GM21737 (cell line): ENCODE data around the gene OGA.

Source experiments
- ATAC-seq: cut with Tn5 transposase; IDR thresholded peaks from one replicate; pipeline ENCODE4 v1.9.1; 2021; ENCODE audit warnings: mild to moderate bottlenecking, moderate library complexity; ENCODE audit not compliant: unreplicated experiment

The OGA gene

DNA sequence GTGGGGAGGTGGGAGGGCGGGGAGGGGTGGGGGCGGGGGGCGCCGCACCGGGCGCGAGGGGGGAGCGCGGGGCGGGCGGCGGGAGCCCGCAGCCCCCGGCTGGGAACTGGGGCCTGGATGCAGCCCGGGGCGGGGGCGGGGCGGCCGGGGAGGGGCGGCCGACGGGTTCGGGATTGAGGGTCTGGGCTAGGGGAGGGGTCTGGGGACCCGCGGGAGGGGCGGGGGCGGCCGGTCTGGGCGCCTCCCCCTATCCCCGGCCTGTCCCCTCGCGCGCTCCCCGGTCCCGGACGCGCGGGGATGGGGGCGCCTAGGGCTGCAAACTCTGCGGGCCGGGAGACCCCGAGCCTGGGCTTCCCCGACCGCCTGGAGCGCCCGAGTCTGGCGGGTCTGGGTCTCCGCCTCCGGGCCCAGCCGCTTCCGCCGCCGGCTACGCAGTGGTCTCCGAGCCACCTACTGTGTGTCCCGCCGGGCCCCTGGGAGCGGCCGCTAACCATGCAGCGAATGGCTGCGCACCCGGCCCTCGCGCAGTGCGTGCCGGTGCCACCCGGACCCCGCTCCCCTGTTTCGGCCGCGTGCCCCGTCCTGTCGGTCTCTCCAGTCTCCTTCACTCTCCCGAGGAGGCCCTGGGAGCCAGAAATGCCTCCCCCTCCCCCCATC, 42.0 kb downstream of the OGA start:
- ATAC-seq: no peak

DNA sequence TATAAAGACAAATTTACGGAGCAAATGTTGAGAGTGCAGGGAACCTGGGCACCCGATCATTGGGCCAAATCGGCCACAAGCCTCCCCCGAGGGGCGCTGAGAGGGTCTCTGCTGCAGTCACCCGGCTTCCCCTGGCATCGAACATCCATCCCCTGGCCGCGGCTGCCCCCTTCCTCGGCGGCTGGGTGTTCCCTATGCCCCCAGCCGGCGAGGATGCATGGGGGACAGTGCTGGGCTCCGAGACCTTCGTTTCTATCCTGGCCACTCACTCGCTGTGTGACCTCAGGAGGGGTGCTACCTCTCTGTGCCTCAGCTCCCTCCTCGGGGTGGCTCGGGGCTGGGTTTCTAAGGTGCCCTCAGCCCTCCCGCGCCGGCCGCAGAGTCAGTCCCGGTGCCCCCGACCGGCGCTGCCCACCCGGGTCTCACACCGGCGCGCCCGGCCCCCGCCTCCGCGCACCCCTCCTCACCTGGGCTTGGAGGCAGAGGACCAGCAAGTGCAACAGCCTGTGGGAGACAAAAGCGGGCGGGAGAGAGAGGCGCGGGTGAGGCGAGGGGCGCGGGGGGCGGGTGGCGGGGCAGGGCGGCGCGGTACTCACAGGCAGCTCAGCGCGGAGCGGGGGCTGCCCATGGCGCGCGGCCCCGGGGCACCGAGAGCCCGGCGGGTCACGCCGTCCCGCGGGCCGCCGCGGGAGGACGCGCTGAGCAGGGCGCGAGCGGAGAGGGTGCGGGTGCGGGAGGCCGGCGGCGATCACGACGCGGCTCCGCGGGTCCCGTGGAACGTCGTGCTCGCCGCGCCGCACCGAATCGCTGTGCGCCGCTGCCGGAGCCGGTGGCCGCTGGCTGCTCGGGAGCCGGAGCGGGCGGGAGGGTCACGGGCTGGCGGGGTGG, 42.7 kb downstream of the OGA start, which contains the start of gene FGF8:
Gene FGF8 (minus strand): TSS at position 842 of the 888 bp plus-strand sequence. CDS start 214 bp downstream, at position 628.
- ATAC-seq: no peak

DNA sequence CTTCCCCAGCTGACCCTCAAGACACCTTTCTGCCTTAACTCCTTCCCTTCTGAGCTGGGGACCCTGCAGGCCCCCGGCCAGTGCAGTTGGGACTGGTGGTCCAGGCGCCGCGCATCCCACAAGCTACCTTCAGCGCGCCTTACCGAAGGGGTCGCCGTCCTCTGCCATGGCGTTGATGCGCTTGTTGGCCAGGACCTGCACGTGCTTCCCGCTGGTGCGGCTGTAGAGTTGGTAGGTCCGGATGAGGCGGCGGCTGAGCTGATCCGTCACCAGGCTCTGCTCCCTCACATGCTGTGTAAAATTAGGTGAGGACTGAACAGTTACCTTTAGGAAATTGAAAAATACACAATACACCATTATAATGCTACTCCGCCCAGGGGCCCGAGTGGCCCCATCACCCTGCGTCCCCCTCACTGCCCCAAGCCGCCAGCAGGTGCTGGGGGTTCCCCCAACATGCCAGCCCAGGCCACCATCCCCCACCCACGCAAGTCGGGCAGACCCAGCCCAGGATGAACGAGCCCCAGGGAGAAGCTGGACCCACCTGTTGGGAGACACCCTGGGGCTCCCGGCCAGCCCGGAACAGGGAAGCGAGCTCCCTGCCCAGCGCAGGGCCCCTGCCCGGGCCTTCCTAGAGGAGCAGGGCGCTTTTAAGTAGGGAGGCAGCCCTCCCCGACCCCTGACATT, 43.5 kb downstream of the OGA start:
- no peak for ATAC-seq

DNA sequence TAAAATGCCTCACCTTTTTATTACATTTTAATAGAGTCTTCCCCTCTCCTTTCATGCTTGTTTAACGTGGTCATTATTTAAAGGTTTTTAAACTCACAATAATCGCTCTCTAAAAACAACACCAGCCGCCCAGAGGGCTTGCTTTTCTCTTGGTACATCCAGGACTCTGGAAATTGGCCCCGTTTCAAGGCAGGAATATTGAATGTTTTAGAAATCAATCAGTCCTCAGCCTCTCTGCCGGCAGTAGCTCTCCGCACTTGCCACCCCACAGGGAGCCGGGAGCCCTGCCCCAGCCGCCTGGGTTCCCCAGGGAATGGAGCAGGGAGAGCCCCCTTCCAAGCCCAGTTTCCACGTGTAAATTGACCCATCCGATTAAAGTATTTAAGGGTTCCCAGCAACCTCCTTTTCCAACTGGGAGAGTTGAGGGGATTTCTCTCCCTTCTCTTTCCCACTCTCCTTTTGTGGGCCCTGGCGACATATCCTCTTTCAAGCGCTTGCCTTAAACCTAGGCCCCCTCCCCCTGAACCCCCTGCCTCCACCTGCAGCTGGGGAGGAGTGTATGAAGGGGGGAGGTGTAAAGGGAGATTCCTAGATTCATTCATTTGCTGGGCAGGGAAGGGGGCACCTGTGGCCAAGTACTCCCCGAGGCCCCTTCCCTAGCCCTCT, 44.2 kb downstream of the OGA start:
- ATAC-seq: no peak

DNA sequence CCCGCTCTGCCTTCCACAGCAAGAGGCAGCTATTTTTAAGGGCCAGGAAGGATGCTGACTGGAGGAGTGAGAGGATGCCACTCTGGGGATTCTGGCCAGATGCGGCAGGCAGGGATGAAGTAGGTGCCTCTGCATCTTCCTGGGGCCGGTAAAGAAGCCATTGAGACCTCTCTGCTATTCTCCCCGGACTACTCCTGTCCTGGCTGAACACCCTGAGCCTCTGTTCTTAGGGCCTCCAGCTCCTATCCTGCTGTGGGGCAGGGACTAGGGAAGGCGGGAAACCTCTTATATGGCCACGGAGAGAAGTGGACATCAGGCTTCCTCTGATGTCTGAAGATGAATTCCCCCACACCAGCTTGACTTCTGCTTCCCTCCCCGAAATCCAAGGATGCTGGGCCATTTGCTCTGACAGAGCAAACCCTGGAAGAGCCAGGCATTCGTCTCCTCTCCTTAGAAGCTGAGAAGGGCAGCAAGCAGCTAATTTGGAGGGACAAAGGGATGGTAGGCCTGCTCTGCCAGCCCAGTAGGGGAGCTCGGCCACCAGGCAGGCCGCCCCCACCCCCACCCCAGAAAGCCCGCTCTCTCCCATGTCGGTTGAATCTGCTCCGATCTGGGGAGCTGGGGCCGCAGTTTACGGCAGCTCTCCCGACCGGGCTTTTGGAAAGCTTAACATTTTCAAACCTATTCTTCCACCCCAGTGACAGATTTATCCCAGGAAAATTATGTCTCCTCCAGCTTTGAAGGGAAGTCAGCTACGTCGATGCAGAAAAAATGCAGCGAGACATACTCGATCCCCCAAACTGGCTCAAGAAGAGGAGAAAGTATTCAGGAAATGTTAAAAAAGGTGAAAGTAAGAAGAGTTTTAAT, 45.1 kb downstream of the OGA start:
- ATAC-seq: no peak

DNA sequence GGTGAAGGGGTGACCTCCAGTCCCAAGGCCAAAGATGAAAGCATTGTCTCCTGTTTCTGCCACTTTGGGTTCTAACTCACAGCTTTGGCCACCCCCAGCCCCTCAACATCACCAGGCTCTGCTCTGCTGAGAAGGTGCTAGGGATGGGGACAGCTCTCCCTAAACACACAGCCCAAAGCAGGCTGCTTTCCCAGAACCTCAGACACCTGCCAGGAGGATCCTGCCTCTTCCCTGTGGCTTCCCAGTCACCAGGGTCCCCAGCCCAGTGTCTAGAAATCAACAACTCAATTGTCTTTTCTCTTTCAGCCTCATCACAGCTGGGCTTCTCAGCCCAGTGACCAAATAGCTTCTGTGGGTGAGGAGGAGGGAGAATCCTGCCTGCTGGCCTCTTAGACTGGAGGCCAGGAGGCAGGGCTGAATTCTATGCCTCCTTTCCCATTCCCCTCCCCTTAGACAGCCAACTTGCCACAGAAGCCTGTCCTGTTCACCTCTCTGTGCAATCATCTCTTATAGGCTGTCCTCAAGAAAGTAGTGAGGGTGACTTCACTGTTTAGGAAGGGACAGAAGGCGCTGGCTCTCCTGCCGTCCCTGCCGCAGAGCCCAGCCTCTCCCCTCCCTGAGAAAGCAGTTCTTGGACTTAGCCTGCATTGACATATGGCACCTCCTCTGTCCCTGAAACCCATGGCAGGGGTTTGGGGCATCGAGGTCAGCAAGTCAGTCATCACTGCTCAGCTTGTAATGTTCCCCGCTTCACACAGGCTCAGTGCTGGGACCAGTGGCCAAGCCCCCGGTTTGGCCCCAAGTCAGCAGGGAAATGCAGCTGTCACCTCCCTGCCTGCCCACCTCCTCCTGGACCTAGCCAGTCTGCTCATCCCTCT, 46.0 kb downstream of the OGA start:
- ATAC-seq: no peak

DNA sequence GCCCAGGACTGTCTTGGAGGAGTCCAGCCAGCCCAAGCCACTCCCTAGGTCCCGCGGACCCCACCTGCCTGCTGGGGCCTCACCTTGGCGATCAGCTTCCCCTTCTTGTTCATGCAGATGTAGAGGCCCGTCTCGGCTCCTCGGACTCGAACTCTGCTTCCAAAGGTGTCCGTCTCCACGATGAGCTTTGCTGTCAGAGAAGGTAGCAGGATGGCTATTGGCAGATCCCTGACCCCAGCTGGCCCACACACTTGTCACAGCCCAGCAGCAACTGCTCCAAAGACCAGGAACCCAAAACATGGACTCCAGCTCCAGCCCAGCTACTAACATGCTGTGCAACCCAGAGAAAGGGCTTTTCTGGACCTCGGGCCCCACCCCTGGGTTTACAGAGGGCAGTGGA, 46.9 kb downstream of the OGA start:
- ATAC-seq: no peak

DNA sequence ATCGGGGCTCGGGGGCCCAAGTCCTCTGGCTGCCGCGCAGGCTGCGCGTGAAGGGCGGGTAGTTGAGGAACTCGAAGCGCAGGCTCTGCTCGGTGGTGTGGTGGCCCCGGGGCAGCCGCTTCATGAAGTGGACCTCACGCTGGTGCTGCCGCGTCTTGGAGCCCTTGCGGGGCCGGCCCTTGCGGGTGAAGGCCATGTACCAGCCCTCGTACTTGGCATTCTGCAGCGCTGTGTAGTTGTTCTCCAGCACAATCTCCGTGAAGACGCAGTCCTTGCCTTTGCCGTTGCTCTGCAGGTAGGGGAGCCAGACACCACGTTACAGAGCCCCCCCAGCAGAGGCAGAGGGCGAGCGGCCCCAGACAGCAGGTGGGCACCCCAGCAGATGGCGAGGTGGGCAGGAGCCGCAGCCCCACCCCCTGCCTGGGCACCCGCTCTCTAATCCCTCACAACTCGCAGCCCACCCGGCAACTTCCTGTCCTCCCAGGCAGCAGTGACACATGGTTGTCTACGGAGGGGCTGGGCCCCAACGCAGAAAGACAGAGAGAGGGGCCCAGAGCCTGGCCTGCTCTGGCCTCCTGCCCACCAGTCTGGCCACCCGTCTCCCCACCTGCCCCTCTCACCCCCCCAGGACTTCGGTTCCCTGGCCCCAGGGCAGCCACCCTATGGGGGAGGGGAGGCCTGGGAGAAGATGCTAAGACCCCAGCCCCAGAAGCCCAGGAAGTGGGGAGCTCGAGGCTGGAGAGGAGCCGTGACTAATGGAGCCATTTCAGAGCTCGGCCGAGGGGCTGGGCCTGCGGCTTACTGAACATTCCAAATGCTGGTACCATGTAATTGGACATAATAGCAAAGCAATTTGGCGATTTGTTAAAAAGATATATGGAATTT, 47.7 kb downstream of the OGA start:
- no peak for ATAC-seq

DNA sequence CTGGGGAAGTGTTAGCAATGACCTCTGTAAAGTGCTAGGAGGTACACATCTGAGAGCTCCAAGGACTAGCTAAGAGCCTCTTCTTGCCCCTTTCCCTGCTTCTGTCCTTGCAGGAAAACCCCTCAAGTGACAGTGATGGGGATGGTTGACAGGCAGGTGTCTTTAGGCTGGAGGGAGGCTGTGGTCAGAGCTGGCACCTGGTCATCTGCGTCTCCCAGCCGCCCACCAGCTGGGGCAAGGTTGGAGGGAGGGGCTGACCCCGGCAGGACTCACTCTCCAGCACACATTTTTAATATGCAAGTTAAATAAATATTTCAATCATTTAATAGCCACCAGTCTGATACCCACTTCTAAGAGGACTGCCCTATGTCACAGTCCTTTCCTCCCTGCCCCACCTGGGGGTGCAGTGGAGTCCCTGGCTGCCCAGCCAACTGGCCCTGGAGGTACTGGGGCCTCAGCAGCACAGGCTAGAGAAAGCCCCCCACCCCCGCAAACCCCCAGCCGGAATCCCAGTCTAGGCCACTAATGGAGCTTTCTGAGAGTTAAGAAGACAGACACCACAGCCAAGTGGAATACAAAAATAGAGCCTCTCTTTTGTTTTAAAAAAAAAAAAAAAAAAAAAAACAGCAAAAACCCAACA, 48.6 kb downstream of the OGA start:
- no peak for ATAC-seq

DNA sequence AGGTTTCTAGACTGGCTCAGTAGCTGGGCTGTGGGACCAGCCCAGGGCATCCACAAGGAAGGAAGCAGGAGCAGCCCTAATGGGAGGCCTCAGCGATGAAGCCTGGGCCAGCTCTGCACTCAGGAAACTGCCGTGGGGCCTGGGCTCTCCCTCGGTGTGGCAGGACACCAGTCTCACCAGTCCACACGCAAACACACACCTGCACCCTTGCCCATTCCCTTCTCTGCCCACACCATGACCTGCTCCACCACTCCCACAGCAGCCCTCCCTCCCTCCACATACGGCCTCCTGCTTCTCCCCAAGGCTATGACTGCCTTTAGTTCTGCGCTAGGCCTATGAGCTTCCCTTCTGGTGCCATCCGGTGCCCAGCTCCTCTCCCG, 49.5 kb downstream of the OGA start:
- ATAC-seq: no peak

DNA sequence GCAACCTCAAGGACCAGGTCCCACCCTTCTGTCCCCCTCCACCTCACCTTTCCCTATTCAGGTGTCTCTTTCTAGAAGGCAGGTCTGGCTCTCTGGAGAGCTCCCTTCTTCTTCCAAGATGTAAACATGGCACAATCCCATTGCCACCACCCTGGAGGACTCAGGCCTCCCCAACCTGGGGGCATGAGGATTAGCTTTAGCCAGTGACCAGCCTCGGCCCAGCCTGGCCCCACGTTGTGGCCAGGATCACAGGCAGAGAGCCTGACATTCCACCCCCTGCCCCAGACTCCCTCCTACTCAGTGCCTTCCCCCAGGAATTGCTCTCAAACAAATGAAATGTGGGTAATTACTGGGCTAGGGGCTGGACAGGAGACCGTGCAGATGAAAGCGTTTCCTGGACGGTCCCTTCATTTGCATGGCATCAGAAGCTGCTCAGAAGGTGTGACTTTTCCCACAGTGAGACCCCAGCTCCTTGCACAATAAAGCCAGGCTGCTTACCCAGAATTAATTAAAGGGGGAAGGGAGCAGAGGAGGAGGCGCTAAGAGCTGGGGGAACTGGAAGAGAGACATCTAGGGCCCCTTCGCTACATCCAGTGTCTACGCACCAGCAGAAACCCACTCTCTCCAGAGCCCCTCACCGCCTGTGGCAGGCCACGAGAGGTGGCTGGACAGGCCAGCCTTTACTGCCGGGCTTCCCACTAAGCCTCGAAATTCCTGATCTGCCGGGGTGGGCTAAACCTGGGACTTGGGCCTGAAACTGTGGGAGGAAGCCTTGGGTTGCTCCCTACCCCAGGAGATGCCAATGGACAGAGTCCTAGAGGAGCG, 50.1 kb downstream of the OGA start:
- ATAC-seq: no peak

DNA sequence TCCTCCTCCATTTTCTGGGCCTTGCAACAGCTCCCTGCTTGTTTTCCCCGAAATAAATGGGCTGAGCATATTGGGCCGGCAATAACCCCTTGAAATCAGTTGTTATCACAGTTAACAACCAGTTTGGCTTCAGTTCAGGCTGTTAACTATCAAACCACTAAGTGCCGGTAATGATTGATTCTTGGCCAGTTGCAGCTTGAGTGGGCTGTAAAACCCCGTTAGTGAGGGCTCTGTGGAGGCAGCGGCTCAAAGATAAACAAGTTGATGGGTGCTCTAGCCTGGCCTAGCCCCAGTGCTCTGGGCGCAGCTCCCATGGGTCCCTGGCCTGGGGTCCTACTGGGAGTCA, 50.7 kb downstream of the OGA start:
- no peak for ATAC-seq

DNA sequence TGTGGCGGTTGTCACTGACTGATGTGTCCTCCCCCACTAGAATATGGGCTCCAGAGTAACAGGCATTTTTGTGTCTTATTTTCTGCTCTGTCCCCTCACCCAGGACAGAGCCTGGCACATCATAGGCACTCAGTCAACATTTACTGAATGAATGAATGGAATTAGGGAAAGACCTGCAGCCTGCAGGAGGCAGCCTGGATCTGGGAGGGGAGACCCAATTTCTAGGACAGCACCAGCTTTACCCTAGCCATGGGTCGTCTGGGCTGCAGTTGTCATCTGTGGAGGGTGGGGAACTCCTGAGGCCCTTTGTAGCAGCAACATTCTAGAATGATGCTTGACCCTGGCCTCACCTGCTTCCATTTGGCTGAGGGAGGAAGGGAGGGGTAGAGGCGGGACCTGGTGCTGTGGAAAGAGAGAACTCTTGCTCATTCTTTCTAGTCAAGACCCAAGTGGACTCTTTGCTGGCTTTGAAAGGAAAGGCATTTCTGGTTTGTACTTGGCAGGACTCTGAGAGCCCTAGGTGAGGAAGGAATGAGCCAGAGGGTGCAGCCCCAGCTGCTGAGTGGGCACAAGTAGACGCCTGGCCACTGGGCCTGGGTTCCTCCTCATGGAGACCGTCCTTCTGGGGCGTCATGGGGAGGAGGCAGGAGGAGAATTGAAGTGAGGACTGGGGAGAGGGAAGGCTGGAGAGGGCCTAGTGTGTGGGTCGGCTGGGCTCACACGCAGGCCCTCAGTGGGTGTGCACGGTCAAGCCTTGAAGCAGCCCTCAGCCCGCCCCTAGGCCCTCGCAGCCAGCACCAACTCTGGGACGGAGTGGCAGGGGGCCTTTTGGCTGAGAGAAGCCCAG, 51.3 kb downstream of the OGA start:
- no peak for ATAC-seq

DNA sequence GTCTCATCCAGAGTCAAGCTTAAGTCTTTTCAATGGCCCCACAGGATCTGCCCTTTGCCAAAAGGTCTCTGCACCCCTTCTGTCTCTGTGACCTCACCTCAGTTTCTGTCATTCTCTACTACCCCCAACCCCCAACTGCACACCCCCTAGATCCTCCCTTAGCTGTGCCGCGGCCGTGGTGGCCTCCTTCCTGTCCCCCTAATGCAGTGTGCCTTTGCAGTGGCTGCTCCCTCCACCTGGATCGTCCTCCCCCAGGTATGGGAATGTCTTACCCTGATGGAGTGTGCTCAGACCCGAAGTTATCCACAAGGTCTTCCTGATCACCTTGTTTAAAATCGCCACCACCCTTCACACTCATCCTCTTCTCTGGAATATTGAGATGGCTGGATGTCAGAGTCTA, 51.9 kb downstream of the OGA start:
- ATAC-seq: no peak

DNA sequence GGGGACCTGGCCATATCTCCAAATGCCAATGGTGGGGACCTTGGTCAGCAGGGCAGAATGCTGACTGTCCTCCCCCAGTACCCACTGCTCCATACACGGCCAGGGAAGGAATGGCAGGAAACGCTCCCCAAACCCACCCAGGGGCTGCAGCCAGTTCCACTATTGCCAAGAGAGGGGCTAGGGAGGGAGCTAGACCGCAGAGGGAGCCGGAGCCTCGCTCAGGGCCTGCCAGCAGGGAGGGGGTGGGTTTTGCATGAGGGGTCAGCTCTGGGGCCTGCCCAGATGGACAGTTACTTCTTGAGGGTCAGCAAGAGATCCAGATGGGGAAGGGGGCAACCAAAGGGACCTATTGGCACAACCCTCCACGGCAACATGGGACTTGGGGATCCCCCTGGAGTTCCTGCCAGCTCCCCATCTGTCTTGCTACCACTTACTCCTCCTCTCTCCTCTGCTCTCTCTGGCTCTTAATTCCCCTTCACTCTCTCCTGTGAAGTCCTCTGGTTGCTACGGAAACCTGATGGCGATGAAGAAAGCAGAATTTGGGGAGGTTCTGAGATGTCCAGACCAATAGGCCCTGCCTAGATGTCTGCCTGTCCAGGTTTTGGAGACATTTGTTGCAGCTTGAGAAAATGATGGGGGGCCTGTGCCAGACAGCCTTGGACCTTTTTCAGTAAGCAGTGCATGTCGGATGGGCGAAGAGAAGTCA, 55.0 kb downstream of the OGA start:
- no peak for ATAC-seq

DNA sequence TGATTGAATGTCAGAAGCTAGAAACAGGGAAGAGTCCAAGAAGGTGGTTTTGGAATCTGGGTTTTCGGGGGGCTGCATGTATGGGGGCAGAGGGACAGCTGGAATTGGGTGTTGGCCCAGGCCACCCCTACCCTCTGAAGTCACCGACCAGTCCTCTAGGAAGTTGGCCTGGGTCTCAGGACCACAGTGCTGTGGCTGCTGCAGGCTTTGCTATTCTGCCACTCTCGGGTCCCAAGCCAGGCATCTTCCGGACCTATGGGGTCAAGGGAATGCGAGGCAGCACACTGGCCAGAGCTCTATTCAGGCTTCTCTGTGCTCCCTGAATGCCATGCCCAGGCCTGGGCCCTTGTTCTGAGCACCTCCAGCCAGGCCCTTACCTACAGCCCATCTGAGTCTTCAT, 55.5 kb downstream of the OGA start:
- ATAC-seq: no peak
